GM19324 (cell line): ENCODE data around the gene CTU2.

ENCODE experiments used
- ATAC-seq: cut with Tn5 transposase; IDR thresholded peaks from one replicate; pipeline ENCODE4 v1.9.1; 2021; ENCODE audit warnings: mild to moderate bottlenecking, moderate library complexity; ENCODE audit not compliant: unreplicated experiment, low FRiP score

Gene CTU2

DNA sequence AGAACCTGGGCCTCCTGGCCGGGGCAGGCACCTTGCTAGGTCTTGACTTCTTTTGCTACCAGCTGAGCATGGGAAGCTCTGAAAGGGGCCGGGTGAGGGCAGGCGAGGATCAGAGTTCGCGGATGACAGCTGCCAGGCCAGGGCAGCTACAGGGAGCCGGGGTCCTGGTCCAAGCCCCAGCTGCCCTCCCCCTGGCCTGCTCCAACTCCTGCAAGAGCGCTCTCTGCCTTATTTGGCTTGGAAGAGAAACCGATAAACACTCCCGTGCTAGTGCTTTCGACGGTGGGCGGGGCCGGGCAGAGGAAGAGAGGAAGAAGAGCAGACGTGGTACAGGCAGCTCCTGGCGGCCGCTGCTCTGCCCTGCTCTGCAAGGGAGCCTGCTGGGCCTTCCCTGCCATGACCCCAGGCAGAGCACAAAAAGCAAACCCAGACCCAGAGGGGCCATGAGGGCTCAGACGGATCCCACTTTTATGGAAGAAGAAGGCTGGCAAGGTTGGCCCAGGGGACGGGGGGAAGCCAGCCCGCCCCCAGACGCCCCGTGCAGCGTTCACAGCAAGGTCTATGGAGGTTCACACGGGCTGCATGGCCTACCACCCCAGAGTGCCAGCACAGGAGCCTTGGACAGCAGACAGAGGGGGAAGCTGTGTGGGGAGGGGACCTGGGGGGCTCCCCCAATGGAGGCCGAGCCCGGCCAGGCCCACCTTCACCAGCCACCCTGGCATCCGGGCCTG, 53.1 kb downstream of the CTU2 start:
- ATAC-seq = no peak

DNA sequence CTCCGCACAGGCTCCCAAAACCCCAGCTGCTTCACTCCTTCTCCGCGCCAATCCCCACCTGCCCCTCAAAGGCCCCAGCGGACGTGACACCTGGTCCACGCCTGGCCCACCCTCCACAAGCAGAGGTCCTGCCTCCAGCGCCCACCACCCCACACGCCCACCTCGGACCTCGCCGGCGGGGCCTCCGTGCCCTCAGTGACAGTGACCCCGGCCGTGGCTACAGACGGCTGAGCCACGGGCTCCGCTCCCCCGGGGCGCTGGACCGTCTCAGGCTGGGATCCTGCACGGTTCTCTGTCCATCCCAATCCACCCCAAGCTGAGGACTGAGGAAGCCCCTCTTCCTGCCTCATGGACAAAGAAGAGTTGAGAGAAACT, 53.7 kb downstream of the CTU2 start:
- no peak for ATAC-seq

DNA sequence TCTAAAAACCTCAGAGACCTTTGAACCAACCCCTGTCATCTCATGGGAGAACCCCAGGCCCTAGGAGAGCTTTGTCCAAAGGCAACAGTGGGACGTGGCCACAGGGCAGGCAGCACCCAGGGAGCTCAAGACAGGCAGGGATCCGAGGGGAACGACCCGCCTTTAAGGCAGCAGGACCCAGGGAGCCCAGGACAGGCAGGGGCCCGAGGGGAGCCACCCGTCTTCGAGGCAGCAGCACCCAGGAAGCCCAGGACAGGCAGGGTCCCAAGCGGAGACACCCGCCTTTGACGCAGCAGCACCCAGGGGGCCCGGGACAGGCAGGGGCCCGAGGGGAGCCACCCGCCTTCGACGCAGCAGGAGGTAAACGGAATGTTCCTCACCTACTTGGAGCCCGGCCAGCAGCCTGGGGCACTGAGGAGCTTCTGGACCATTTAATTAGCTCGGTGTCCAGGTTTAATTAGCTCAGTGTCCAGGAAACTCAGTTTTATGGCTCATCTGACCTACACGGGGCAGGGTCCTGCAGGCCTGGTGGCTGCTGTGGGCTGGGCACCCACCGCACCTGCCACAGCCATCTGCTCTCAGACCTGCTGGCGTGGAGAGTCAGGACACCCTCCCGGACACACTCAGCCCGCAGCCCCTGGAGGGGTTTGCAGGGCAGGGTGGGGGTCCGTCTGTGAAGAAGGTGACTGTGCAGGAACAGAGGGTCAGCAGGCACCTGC, 54.3 kb downstream of the CTU2 start:
- no peak for ATAC-seq

DNA sequence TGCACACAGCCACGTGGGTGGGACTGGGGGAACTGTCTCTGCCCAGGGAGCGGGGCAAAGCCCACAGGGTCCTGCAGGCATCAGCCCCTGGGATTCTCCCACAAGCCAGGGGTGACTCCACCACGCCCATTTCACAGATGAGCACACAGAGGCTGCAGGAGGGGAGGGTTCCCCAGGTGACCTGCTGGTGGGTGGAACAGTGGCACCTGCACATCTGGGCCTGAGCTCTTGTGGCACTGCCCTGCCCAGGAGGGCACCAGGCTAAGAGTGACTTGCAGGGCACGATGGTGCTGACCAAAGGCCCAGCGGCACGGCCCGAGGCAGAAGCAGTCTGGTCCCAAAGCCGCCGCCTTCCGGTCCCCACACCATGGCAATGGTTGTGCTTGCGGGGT, 54.8 kb downstream of the CTU2 start:
- ATAC-seq = no peak

DNA sequence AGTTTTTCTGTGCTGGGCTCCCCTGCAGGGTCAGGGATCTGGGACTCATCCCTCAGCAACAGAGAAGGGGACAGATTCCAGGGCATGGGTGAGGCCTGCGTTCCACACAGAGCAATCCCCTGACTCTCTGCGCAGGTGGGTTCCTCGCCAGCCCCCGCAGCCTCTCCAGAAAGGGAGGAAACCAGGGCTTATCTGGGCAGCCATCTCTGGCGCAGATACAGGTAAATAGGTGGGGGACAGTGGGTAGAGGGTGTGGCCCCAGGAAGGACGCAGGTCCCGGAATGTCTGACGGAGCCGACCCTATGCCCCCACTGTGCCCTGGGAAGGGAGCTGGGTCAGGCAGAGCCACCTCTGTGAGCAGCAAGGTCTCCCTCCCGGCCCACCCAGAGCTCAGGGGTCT, 55.5 kb downstream of the CTU2 start:
- ATAC-seq = no peak

DNA sequence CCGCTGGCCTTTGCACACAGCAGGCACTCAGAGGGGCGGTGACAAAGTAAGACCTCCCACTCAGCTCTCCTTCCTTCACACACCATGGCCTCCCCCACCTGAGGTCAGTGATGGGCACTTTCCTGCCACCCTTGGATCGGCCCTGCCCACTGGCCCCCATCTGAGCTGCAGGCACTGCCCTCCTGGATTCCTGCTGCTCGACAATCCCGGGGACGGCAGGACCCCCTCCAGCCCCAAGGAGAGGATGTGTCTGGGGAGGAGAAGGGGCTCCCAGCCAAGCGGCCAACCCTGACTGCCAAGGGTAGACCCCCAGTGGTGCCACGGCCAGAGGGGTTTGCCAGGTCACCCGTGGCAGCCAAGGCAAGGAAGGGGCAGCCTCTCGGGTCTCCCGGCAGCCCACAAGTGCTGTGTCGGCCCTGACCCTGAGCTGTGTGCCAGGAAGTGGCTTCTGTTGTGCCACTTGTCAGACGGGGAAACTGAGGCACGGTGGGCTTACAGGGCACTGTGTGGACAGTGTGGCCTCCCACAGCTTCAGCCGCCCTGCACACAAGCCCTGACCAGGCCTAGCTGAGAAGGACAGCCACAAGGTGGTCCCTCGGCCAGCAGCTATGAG, 56.1 kb downstream of the CTU2 start:
- ATAC-seq = no peak

DNA sequence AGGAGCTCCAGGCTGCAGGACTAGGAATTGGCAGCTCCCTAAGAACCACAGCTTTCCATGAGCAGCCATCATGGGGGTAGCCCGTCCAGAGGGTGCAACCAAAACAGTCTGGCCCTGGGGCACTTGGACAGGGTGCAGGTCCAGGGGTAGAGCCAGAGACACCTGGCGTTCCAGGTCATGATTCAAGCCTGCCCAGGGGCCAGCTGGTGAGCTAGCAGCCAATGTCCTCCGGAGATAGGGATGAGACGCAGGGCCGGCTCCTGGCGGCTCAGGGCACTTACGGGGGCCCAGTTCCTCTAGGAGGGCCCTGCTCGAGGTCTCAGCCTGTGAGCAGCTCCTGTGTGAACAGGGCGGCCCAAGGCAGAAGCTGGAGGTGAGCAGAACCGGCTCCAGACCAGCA, 56.6 kb downstream of the CTU2 start:
- no peak for ATAC-seq

DNA sequence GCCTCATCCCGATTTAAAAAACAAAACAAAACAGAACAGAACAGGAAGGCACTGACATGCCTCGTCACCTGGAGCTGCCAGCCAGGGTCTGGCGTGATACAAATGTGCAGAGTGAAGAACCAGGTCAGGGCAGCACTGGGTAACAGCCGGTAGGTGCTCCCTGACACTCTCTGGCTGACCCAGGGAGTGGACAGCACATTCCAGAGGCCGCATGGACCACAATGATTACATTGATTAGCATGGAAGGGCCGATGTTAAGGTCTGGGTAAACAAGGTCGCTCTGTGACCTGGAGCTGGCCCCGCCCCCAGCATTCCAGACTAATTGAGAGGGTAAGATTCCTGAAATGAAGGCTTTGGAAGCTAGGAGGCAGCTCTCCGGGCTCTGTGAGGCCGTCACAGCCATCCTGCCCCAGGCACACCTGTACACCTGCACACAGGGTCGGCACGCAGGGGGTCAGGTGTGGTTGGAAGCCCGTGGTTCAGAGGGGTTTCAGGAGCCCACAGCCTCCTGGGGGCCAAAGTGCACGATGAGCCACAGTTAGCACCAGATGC, 57.3 kb downstream of the CTU2 start:
- ATAC-seq = no peak

DNA sequence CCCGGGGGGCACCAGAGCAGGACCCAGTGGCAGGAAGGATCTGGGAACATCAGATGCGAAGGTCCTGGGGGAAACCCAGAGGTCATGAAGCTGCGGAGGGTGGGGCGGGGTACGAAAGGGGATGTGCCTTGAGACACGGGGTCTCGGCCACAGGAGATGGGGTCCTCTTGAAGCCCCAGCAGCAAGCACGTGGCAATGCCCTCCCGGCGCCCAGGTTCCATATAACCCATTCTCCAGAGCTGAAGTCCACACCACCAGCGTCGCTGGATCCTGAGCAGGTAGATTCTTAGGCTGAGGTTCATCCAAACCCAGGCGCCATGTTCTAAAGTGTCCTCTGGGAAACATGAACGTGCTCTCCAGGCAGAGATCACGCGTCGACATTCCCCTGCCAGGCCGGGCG, 57.8 kb downstream of the CTU2 start:
- ATAC-seq = no peak

DNA sequence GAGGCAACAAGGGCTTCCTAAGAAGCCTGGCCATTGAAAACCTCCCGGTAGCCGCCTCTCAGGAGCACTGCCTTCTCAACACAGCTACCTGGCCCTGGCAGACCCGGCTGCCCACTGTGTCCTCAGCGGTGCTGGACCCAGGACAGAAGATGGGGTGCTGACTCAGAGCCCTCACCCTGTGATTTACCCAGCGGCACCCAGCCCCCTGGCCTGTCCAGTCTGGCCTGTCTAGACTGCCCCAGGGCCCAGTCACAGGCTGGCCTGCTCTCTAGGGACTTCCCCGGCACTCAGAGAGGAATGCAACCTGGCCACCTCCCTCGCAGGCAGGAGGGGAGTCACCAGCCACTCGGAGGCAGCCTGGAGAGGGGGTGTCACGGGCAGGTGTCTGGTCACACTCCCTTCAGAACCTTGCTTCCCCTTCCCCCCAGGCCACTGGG, 58.6 kb downstream of the CTU2 start:
- no peak for ATAC-seq
